OCI-LY3 (cell line): ENCODE data around the gene ARMC9.

Experiments
- H2AFZ ChIP-seq: fragments of 200-600, 300-600 bp; shearing (Covaris generic); 2 replicates; pipeline ENCODE4 v1.6.0; 2014; ENCODE audit warnings: antibody characterized with exemption, low read depth, low read length
- H3K27ac ChIP-seq: fragments of 200-600, 300-600 bp; sonication (generic); 2 replicates; pipeline ENCODE4 v1.5.1; 2014; ENCODE audit warnings: mild to moderate bottlenecking, low read length, moderate library complexity, mixed read lengths
- H3K27me3 ChIP-seq: fragments of 200-600, 300-600 bp; sonication (generic); 2 replicates; pipeline ENCODE4 v1.6.1; 2014; ENCODE audit warnings: low read depth, low read length, mixed read lengths
- H3K36me3 ChIP-seq: fragments of 200-600, 300-600 bp; sonication (generic); replicated peaks from 2 replicates; pipeline ENCODE3; 2014; ENCODE audit warnings: low read depth, low read length, mixed read lengths
- H3K4me1 ChIP-seq: fragments of 300-600, 200-600 bp; sonication (generic); 2 replicates; pipeline ENCODE4 v1.6.1; 2014; ENCODE audit warnings: low read length, mixed read lengths
- H3K4me2 ChIP-seq: fragments of 200-600, 300-600 bp; sonication (generic); 2 replicates; pipeline ENCODE4 v1.6.1; 2014; ENCODE audit warnings: low read length, mixed read lengths
- H3K4me3 ChIP-seq: fragments of 300-600, 200-600 bp; sonication (generic); 2 replicates; pipeline ENCODE4 v1.5.1; 2014; ENCODE audit warnings: antibody characterized with exemption, mild to moderate bottlenecking, low read length, moderate library complexity
- H3K79me2 ChIP-seq: fragments of 300-600, 200-600 bp; shearing (Covaris generic); 2 replicates; pipeline ENCODE4 v1.6.1; 2014; ENCODE audit warnings: mild to moderate bottlenecking, low read length, mixed read lengths
- H3K9ac ChIP-seq: fragments of 300-600, 200-600 bp; shearing (Covaris generic); 2 replicates; pipeline ENCODE4 v1.6.0; 2014; ENCODE audit warnings: mild to moderate bottlenecking, low read length, moderate library complexity
- H3K9me3 ChIP-seq: fragments of 200-600, 300-600 bp; shearing (Covaris generic); 2 replicates; pipeline ENCODE4 v1.6.1; 2014; ENCODE audit warnings: low read length, mixed read lengths; ENCODE audit not compliant: insufficient read depth
- H4K20me1 ChIP-seq: fragments of 200-600, 300-600 bp; sonication (generic); 2 replicates; pipeline ENCODE4 v1.6.1; 2016; ENCODE audit warnings: low read length, mixed read lengths; ENCODE audit not compliant: insufficient read depth
- EZH2phosphoT487 ChIP-seq: fragments of 200-600 bp; shearing (Covaris generic); IDR thresholded peaks from 2 replicates; pipeline ENCODE4 v1.6.1; 2018; ENCODE audit warnings: antibody characterized with exemption, mixed run types, low read depth
- TF ChIP-seq, protein P1 (sequence below): fragments of 200-600, 300-600 bp; sonication (generic); IDR thresholded peaks from 2 replicates; pipeline ENCODE4 v1.5.1; 2014; ENCODE audit warnings: antibody characterized with exemption, low read length, low read depth

ARMC9 gene

GRCh38 chr2:231421051-231421580 lies 222.7 kb downstream of the ARMC9 start:
- no peak overlapping the region for H3K4me3 ChIP-seq
- H3K27ac ChIP-seq, result no peak overlapping the region
- TF ChIP-seq, protein P1, sequence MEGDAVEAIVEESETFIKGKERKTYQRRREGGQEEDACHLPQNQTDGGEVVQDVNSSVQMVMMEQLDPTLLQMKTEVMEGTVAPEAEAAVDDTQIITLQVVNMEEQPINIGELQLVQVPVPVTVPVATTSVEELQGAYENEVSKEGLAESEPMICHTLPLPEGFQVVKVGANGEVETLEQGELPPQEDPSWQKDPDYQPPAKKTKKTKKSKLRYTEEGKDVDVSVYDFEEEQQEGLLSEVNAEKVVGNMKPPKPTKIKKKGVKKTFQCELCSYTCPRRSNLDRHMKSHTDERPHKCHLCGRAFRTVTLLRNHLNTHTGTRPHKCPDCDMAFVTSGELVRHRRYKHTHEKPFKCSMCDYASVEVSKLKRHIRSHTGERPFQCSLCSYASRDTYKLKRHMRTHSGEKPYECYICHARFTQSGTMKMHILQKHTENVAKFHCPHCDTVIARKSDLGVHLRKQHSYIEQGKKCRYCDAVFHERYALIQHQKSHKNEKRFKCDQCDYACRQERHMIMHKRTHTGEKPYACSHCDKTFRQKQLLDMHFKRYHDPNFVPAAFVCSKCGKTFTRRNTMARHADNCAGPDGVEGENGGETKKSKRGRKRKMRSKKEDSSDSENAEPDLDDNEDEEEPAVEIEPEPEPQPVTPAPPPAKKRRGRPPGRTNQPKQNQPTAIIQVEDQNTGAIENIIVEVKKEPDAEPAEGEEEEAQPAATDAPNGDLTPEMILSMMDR, result no peak
- no peak for TF ChIP-seq EZH2phosphoT487
- H3K4me2 ChIP-seq, result no peak overlapping the region
- no peaks in the 10 kb centered on the region for H3K4me1 ChIP-seq
- H3K36me3 ChIP-seq, result no peaks in the 10 kb centered on the region
- H3K9ac ChIP-seq, result no peak overlapping the region
- H4K20me1 ChIP-seq, result no peaks in the 10 kb centered on the region
- H3K27me3 ChIP-seq, result no peaks in the 10 kb centered on the region
- H3K79me2 ChIP-seq, result no peaks in the 10 kb centered on the region
- no peaks in the 10 kb centered on the region for H3K9me3 ChIP-seq
- no peak overlapping the region for H2AFZ ChIP-seq

DNA sequence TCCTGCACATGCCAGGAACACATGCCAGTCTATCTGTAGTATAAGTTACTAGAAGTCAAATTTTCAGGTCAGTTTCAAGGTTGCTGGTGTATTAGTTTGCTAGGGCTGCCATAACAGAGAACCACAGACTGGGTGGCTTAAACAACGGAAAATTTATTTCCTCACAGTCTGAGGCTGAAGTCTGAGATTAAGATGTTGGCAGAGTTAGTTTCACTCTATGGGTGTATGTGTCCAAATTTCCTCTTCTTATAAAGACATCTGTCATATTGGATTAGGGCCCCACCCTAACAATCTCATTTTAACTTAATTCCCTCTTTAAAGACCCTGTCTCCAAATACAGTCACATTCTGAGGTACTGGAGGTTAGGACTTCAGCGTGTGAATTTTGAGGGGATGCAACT lies 223.6 kb downstream of the ARMC9 start:
- no peaks in the 10 kb centered on the region for H3K79me2 ChIP-seq
- no peaks in the 10 kb centered on the region for H3K27me3 ChIP-seq
- H3K27ac ChIP-seq, result no peak overlapping the region
- TF ChIP-seq EZH2phosphoT487, result no peak
- TF ChIP-seq, protein P1, result no peak
- no peaks in the 10 kb centered on the region for H3K36me3 ChIP-seq
- no peak overlapping the region for H3K4me2 ChIP-seq
- no peaks in the 10 kb centered on the region for H3K9me3 ChIP-seq
- no peaks in the 10 kb centered on the region for H3K4me1 ChIP-seq
- H4K20me1 ChIP-seq, result no peaks in the 10 kb centered on the region
- H3K4me3 ChIP-seq, result no peak overlapping the region
- no peak overlapping the region for H2AFZ ChIP-seq
- H3K9ac ChIP-seq, result no peak overlapping the region

- Histone ChIP-seq H3K79me2 (no peaks in the 10 kb centered on the region), H2AFZ (no peak overlapping the region), H3K4me3 (no peak overlapping the region), H3K27me3 (no peaks in the 10 kb centered on the region), H3K27ac (no peak overlapping the region), H3K9ac (no peak overlapping the region), H3K36me3 (no peaks in the 10 kb centered on the region), H3K9me3 (no peaks in the 10 kb centered on the region), H4K20me1 (no peaks in the 10 kb centered on the region), H3K4me2 (no peak overlapping the region), H3K4me1 (no peaks in the 10 kb centered on the region)
- TF ChIP-seq EZH2phosphoT487, result no peak
- TF ChIP-seq, protein P1, result no peak
Measured at GRCh38 chr2:231423176-231423575, 224.7 kb downstream of the ARMC9 start.
